ENCODE results near the gene ATG12. TPM values are rescaled to one million over a fixed set of nuclear protein-coding genes. Genes with fewer than 3 reads are reported as not detected.

Gene ATG12
- total RNA-seq, 1 experiment from 2014 or later: 18.9 TPM

DNA sequence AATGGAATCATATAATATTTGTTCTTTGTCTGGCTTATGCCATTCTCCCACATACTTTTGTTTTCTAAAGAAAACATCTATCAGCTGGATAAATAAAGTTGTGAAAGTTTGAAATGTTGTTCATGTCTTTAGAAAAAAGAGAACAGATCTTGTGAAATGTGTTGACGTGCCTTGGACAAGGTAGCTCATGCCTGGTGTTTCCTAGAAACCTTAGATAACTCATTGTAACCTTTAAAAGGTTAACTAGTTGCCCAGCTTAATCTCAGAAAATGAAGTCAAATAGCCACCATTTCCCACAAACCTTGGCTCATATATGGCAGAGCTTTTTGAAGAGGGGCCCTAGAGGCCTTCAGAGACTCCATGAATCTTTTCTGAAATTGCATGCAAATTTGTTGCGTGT, 40.2 kb downstream of the ATG12 start:
- Histone ChIP-seq H3K9ac (ENCODE audit: low read length) (no peak overlapping the region), H3K27ac (ENCODE audit: low read length) (no peak overlapping the region), H3K4me2 (ENCODE audit: low read length) (no peak overlapping the region), H3K9me2 (replicated peaks; ENCODE audit: low read length) (no peaks in the 10 kb centered on the region), H4K20me1 (ENCODE audit: low read length) (no peaks in the 10 kb centered on the region), H3K27me3 (ENCODE audit: low read length) (peaks cover 4% of the 10 kb centered on the region; the same call in 1 of the 2 replicates), H3K36me3 (ENCODE audit: low read depth, low read length) (no peaks in the 10 kb centered on the region), H3K79me2 (ENCODE audit: low read length) (no peaks in the 10 kb centered on the region), H3K4me1 (ENCODE audit: insufficient read depth, low read length) (no peaks in the 10 kb centered on the region), H3K9me3 (ENCODE audit: low read length) (no peaks in the 10 kb centered on the region), H3K4me3 (ENCODE audit: low read length) (no peak overlapping the region), H2AFZ (ENCODE audit: low read length) (no peak overlapping the region), H3F3A (ENCODE audit: low read length, unreplicated experiment) (no peaks in the 10 kb centered on the region)
- no TSS peak for BruUV-seq (replicated peaks)
- no peak for ATAC-seq
- POLR2A ChIA-PET (ENCODE audit: unreplicated experiment): no interaction called here
- CTCF ChIA-PET: no interaction called here
- intact Hi-C loops (cut with micrococcal nuclease): no loop called here
- no peak for TF ChIP-seq EZH2 (IDR thresholded peaks at IDR 0.05; ENCODE audit: low read length, unreplicated experiment)
- TF ChIP-seq, protein P1, sequence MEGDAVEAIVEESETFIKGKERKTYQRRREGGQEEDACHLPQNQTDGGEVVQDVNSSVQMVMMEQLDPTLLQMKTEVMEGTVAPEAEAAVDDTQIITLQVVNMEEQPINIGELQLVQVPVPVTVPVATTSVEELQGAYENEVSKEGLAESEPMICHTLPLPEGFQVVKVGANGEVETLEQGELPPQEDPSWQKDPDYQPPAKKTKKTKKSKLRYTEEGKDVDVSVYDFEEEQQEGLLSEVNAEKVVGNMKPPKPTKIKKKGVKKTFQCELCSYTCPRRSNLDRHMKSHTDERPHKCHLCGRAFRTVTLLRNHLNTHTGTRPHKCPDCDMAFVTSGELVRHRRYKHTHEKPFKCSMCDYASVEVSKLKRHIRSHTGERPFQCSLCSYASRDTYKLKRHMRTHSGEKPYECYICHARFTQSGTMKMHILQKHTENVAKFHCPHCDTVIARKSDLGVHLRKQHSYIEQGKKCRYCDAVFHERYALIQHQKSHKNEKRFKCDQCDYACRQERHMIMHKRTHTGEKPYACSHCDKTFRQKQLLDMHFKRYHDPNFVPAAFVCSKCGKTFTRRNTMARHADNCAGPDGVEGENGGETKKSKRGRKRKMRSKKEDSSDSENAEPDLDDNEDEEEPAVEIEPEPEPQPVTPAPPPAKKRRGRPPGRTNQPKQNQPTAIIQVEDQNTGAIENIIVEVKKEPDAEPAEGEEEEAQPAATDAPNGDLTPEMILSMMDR (conservative IDR thresholded peaks at IDR 0.05; ENCODE audit: low read depth, low read length): no peak
- TF ChIP-seq EZH2phosphoT487 (IDR thresholded peaks at IDR 0.05; ENCODE audit: borderline replicate concordance, low read length): no peak
- DNase-seq: no peak

DNA sequence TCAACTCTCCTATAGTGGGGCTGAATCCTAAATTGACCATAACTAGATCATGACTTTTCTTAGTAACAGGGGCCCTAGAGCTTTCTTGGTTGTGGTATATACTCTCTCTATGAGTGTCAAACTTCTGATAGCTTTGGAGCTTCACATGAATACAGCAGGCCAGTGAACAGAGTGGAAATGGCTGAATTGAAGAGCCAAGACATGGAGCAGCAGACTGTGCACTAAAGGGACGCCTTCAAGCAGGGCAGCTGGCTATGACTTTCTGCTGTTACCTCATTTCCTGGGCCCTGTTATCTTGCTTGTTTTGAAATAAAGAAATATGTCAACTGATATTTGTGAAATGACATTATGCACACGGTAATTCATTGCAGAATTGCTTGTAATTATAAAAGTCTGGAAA, 41.3 kb downstream of the ATG12 start:
- ATAC-seq (no peak), DNase-seq (no peak)
- intact Hi-C loops (cut with micrococcal nuclease): no loop called here
- no peaks in the 10 kb centered on the region for H3K9me2 ChIP-seq (replicated peaks; ENCODE audit: low read length)
- no peaks in the 10 kb centered on the region for H3K79me2 ChIP-seq (ENCODE audit: low read length)
- no peak overlapping the region for H2AFZ ChIP-seq (ENCODE audit: low read length)
- no peak overlapping the region for H3K9ac ChIP-seq (ENCODE audit: low read length)
- no peaks in the 10 kb centered on the region for H3K9me3 ChIP-seq (ENCODE audit: low read length)
- H3K4me3 ChIP-seq (ENCODE audit: low read length): no peak overlapping the region
- H3K27me3 ChIP-seq (ENCODE audit: low read length): 0 out of 2 replicates have a peak, but pooled peaks cover 2% of the 10 kb centered on the region
- POLR2A ChIA-PET (ENCODE audit: unreplicated experiment): no interaction called here
- H4K20me1 ChIP-seq (ENCODE audit: low read length): no peaks in the 10 kb centered on the region
- no peak for TF ChIP-seq EZH2 (IDR thresholded peaks at IDR 0.05; ENCODE audit: low read length, unreplicated experiment)
- TF ChIP-seq, protein P1 (conservative IDR thresholded peaks at IDR 0.05; ENCODE audit: low read depth, low read length): no peak
- no peaks in the 10 kb centered on the region for H3F3A ChIP-seq (ENCODE audit: low read length, unreplicated experiment)
- H3K27ac ChIP-seq (ENCODE audit: low read length): no peak overlapping the region
- no TSS peak for BruUV-seq (replicated peaks)
- H3K4me1 ChIP-seq (ENCODE audit: insufficient read depth, low read length): no peaks in the 10 kb centered on the region
- no peaks in the 10 kb centered on the region for H3K36me3 ChIP-seq (ENCODE audit: low read depth, low read length)
- H3K4me2 ChIP-seq (ENCODE audit: low read length): no peak overlapping the region
- CTCF ChIA-PET: no interaction called here

DNA sequence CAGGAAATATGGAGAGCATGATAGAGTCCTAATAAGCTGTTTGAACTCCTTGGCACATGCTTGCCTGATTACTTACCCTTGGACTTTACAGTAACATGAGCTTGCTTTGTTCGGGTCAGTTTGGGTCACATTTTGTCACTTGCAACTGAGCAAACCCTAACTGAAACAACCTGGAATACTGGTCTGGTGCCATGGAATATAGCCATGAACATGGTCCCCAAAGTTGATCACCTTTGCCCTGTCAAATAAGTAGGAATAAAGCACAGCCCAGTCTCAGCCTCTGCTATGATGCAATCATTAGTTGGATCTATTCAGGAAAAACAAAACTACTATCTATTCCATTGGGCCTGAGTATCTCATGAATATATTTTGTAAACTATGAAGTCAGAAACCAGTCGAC, 43.1 kb downstream of the ATG12 start:
- H3K36me3 ChIP-seq (ENCODE audit: low read depth, low read length): no peaks in the 10 kb centered on the region
- no peak overlapping the region for H3K4me2 ChIP-seq (ENCODE audit: low read length)
- H3K9me2 ChIP-seq (replicated peaks; ENCODE audit: low read length): no peaks in the 10 kb centered on the region
- ChIA-PET POLR2A (ENCODE audit: unreplicated experiment) (no interaction called here), CTCF (no interaction called here)
- H3F3A ChIP-seq (ENCODE audit: low read length, unreplicated experiment): no peaks in the 10 kb centered on the region
- H3K27ac ChIP-seq (ENCODE audit: low read length): no peak overlapping the region
- H3K9me3 ChIP-seq (ENCODE audit: low read length): no peaks in the 10 kb centered on the region
- H3K4me3 ChIP-seq (ENCODE audit: low read length): no peak overlapping the region
- H4K20me1 ChIP-seq (ENCODE audit: low read length): no peaks in the 10 kb centered on the region
- no peaks in the 10 kb centered on the region for H3K4me1 ChIP-seq (ENCODE audit: insufficient read depth, low read length)
- DNase-seq (no peak), ATAC-seq (no peak)
- no TSS peak for BruUV-seq (replicated peaks)
- intact Hi-C loops (cut with micrococcal nuclease): no loop called here
- H2AFZ ChIP-seq (ENCODE audit: low read length): no peak overlapping the region
- H3K27me3 ChIP-seq (ENCODE audit: low read length): no peaks in the 10 kb centered on the region
- H3K9ac ChIP-seq (ENCODE audit: low read length): no peak overlapping the region
- TF ChIP-seq, protein P1 (conservative IDR thresholded peaks at IDR 0.05; ENCODE audit: low read depth, low read length): no peak
- TF ChIP-seq EZH2phosphoT487 (IDR thresholded peaks at IDR 0.05; ENCODE audit: borderline replicate concordance, low read length): no peak
- no peak for TF ChIP-seq EZH2 (IDR thresholded peaks at IDR 0.05; ENCODE audit: low read length, unreplicated experiment)
- no peaks in the 10 kb centered on the region for H3K79me2 ChIP-seq (ENCODE audit: low read length)

All from PC-3 (cell line).